Kidney glomerular epithelial cell (primary cell): ENCODE data around the gene OSM.

Experiments
- DNase-seq: peaks from one replicate; lab custom pipeline; 2025; lab: John Stamatoyannopoulos, UW

The OSM gene

GRCh38 chr22:30285176-30285845 is 18.7 kb upstream of the OSM start:
- no peak for DNase-seq

- DNase-seq, result no peak
Measured at GRCh38 chr22:30284666-30285065, 18.0 kb upstream of the OSM start.

GRCh38 chr22:30284172-30284571 is 17.5 kb upstream of the OSM start:
- DNase-seq, result no peak

GRCh38 chr22:30283342-30283741 is 16.7 kb upstream of the OSM start:
- DNase-seq, result no peak

DNA sequence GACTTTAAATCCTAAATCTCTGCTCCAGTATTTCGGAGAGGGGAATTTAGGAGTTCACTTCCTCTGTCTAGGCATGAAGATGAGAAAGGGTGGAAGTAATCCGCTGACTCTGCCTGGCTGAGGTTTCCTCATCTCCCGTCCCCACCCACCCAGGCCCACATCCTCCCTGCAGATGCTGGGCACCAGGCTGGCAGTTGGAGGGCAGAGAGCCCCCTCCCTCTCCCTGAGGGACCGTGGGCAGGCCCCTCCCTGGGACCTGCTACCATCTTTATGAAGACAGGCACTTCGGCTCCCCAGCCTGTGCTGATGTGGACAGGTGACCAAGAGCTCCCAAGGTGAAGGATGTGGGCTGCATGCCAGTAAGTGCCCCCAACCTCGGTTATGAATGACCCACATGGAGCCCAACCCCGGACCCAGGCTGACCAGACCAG is 16.0 kb upstream of the OSM start:
- no peak for DNase-seq

DNA sequence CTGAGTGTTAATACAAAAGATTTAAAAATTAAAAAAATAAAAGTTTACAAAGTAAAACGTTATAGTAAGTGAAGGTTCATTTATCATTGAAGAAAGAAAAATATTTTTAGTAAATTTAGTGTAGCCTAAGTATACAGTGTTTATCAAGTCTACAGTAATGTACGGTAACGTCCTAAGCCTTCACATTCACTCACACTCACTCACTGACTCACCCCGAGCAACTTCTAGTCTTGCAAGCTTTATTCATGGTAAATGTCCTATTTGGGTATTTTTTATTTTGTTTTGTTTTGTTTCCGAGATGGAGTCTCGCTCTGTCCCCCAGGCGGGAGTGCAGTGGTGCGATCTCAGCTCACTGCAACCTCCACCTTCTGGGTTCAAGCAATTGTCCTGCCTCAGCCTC is 13.9 kb upstream of the OSM start:
- DNase-seq, result no peak

GRCh38 chr22:30279932-30280331 is 13.3 kb upstream of the OSM start:
- no peak for DNase-seq

DNA sequence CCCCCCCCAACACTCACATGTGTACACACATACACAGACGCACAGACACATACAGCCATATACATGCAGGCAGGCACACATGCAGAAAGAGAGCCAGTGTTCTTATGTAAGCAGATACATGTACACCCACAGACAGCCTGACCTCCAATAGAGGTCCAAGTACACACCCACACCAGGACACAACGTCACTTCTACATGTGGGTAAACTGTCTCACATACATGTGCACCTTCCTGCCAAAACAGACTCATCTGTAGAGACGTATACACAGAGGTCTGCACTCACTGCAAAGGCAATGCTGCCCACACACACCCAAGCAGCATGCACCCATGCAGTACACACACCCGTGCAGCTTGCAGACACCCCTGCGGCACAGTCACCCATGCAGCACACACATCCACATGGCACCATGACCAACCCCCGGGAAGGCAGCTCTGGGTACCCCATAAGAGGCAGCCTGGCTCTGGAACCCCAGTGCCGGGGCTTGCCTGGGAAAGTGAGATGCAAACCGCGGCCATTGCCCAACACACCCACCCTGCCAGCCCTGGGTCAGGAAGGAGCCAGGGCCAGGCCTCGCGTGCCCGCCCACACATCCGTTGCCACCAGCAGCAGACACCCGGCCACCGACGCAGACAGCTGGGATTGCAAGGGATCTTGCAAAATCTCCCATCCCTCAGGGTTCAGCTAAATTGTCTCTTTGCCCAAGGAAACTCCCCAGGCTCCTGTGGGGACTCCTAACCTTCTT is 12.6 kb upstream of the OSM start:
- no peak for DNase-seq

GRCh38 chr22:30277547-30278344 is 11.1 kb upstream of the OSM start:
- no peak for DNase-seq

DNA sequence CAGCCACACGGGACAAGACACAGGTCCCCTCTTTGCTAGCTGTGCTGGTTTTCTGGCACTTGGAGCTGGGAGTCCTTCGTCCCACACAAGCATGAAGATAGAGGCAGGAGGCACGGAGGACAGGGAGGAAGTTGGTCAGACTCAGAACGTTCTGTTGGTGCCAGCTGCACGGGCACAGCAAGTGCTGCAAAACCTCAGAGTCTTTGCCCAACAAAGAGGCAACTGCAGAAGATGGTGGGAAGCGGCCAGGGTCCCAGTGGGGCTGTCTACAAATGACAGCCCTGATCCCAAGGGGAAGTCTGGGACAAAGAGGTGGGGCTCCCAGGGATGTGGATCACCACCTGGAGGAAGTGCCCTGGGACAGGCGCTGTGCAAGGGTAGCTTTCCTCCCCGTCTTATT is 9.4 kb upstream of the OSM start:
- DNase-seq, result no peak

GRCh38 chr22:30275625-30276024 is 9.0 kb upstream of the OSM start:
- no peak for DNase-seq

- DNase-seq, result no peak
Measured at GRCh38 chr22:30274437-30274812, 7.8 kb upstream of the OSM start.

- no peak for DNase-seq
Measured at GRCh38 chr22:30273711-30274436, 7.2 kb upstream of the OSM start.

- no peak for DNase-seq
Measured at GRCh38 chr22:30272781-30273601, 6.3 kb upstream of the OSM start.

- DNase-seq, result no peak
Measured at GRCh38 chr22:30270832-30271231, 4.2 kb upstream of the OSM start.

DNA sequence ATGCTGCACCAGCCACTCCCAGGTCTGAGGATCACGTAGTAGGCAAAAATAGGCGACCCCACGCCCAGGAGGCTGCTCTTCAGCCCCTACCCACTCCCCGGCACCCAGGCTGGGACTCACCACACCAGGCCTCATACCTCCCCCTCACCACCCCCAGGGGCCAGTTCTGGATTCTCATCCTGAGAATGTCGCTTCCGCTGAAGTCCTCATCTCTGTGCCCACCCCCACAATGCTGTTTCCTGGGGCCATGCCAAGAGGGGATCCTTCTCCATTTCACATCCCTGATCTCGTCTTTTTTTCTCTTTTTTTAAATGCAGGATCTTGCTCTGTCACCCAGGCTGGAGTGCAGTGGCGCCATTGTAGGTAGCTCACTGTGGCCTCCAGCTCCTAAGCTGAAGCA is 1.7 kb upstream of the OSM start:
- DNase-seq, result no peak

DNA sequence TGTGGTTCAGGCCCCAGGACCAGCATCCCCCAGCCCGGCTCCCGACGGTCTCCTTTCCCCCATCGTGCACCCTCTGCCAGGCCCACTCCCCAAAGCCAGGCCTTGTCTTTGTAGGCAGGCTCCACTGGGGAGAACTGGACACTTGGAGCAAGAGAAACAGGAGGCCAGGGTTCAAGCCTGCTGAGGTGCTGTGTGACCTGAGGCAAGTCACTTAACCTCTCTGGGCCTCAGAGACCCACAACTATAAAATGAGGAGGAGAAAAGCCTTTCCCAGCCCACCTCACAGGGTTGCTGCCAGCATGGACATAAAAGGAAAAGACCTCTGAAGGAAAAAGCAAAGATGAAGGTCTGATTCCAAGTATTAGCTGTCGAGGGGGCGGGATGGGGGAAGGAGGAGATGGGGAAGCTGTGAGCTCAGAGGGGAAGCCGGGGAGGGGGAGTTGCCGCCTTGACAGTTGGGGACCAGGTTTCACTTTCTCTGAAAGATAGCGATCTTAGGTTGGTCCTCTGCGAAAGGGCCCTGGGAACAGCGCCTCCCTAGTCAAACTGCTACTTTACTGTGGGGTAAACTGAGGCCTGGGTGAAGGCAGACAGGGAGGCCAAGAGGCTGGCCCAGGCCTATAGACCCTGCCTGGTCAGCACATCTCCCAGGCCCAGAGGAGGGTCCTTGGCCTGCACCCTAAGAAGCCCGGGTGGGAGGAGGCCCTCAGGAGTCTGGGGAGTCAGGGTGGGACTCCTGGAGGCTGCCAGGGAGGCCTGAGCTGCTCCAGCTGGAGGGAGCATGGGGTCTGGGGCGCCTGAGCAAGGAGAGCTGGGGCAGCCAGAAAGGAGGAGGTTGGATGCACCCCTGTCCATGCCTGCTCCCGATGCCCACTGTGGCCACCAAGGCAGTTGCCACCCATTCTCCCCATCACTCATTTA is 991 bp upstream of the OSM start:
- DNase-seq, result no peak

DNA sequence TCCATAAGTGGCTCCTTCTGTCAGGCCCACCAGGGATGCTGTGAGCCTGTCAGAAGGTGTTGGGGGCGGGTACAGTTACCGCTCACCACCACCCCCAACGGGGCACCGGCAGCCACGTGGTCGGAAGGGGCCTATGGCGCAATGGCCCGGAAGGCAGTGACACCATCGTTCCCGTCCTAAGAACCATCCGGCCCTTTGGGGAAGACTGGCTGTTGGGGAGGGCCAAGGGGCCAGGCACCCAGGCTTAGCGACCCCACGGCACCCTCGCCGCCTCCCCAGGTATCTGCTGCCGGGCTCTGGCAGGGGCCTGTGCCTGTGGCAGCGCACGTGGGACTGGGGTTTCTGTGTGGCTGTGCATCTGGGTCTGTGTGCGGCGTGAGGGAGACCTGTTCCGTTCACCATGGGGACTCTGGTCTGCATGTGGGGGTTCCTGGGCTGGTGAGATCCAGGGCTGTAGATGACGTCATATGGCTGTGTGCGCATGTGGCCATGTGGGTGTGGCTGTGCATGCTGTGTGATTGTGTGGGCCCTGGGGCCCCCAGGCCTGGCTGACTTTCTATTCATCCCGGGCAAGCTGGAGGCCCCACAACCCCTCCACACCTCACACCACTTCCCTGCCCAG is 717 bp downstream of the OSM start:
- no peak for DNase-seq

DNA sequence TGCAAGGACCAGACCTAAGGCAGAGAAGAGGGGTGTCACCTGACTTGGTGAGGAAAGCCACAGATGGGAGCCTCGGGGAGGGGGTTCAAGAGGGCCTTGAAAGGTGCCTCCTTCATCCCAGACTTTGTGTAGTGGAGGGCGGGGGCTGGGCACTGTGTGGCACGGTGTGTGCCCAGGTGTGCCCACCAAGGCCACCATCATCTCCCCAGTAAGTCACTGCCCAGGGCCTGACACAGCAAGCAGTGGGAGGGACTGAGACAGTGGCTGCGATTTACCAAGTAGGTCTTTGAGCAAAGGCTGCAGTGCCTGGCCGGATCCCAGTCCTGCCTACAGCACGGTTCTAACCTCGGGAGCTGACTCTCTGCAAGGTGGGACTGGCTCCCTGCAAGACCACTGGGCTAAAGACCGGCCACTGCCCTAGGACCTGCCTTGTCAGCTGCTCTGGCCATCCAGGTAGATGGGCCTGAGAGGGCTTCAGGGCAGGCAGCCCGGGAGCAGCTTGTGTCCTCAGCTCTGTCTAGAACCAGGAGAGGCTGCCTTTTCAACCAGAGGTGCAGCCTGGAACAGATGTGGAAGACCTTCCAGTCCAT is 1.4 kb downstream of the OSM start:
- no peak for DNase-seq

GRCh38 chr22:30263883-30264282 is 2.8 kb downstream of the OSM start:
- DNase-seq, result no peak
